Head of caudate nucleus (tissue), 42 donors: Measurements from ENCODE around the gene PHACTR3.

Experiments
- DNase-seq, 42 donors: peaks; one replicate each; pipeline versions ENCODE4 v3.0.0 to v3.0.0-alpha.2; 2020 to 2021; ENCODE audit warnings: mixed read lengths in 7 of 42
- intact Hi-C: fragments of 100-400 bp; cut with DNase I; formaldehyde crosslinking; loops from one replicate; pipeline ENCODE4 v1.15.0; 2022

The PHACTR3 gene

DNA sequence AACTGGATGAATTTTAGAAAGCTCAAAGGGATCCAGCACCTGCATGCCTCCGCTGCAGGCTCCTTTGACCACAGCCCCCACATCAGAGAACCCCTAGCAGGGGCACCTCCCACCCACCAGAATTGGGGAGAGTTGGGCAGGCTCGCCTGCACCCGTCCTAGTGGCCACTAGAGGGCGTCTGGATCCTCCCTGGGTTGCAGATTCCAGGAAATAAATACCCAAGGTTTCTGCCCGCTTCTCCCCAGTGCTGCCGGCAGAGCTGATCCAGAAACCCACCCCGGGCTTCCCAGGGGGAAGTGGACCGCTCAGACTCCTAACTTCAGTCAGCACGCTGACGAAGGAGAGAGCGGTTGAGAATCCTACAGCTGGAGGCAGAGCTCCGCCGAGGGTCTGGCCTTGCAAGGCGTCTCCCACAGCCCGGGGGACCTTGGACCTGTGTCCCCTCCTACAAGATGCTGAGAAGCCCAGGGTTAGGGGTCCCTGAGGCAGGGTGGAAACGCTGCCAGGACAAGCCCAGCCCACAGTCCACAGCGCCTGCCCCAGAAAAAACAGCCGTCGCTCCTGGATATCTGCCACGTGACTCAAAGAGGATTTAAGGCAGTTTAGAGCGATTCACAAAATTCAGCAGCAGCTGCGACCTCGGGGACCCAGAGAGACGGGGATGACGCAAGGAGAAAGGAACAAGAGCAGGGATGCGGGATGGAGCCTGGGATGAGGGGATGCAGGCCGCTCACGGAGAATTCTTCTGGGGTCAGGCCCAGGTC lies 32.6 kb upstream of the PHACTR3 start:
- DNase-seq, result peak; percentile 54 to 90 (median 78)

DNA sequence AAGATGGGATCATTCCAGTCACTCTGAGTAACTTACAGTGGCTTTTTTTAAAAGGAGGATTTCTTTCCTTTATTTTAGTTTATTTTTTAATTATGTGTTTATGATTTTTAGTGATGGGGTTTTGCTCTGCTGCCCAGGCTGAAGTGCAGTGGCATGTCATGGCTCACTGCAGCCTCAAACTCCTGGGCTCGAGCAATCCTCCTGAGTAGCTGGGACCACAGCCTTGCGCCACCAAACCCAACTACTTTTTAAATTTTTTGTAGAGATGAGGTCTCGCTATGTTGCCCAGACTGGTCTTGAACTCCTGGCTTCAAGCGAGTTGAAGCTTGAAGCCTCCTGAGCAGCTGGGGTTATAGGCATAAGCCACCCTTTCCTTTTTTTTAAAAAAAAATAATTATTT lies 31.8 kb upstream of the PHACTR3 start:
- intact Hi-C loops, result no loop called here
- DNase-seq, result no peak

More for the DNA sequence above, 32.6 kb upstream of the PHACTR3 start:
- intact Hi-C loops, result loop anchor here (2.0 kb wide), 1 partner anchor 179 kb away; no protein-coding TSS in a partner anchor

DNA sequence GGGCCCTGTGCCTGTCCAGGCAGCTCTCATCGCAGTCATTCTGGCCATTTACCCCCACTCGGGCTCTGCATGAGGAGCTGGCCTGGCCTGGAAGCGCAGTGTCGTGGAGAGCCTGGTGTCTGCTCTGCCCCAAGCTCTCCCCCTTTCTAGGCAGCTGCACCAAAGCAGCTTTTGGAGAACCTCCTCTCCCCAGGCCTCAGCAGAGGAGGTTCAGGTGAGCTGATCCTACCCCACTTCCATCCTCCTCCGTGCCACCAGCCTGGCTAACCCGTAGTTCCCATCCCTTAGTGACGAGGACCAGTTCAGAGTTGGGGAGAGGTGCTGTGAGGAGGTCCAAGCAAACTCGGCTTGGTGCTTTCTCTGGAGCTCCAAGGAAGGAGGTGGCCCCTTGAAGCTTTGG lies 30.5 kb upstream of the PHACTR3 start:
- intact Hi-C loops, result no loop called here
- DNase-seq, result peak in 2 of 42 donors; percentile 21 to 26

DNA sequence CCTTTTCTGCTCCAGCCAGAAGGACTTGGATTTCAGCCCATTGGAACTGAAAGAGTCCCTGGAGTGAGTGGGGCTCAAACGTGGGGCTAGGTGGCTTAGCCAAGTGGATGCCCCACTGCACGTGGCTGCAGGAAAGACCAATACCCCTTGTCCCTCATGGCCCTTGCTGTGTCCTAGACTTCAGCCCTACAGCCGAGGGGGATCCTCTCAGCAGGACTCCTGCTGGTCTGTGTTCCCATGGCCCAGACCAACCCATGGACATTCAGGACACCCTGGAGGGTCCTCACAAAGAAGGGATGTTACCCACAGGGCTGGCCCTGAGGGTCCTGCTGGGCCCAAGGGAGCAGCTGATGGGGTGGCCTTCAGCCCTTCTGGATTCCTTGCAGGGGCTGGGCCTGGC lies 30.0 kb upstream of the PHACTR3 start:
- intact Hi-C loops, result no loop called here
- peak in 4 of 42 donors; percentile 1 to 27 (median 21) for DNase-seq

DNA sequence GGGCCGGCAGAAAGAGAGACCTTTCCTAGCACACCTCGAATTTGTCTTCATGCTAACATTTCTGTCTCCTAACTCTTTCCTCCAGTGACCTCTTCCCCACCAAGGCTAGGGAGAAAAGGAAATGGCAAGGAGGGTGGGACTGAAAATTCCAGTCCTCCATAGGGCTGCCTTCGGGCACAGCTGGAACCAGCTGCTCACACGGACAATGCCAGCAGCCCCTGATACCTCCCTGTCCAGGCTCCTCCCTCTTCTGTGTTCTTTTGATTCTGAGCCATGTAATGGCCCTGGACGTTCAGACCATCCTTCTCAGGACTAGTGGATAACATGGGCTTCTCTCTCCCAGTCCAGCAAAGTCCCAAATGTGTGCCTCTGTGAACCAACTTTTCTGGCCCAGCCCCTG lies 29.1 kb upstream of the PHACTR3 start:
- intact Hi-C loops, result no loop called here
- DNase-seq, result peak in 1 of 42 donors; percentile 9

DNA sequence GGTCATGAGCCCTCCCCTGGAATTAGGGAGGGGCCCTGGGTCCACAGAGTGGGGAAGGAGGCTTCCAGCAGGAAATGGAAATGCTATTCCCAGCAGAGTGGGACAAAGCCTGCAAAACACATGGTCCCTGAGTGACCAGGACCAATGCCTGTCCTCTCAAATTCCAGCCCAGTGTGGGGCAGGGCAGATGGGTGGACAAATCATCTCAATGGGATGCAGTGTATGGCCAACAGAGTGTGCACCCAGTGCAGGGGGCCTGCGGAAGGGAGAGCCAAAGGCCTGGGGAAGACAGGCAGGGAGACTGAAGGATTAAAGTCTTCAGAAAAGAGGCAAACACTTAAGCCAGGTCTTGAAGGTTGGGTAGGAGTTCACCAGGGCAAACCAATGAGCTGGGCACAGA lies 28.7 kb upstream of the PHACTR3 start:
- peak in 3 of 42 donors; percentile 3 to 23 (median 21) for DNase-seq
- intact Hi-C loops, result no loop called here

DNA sequence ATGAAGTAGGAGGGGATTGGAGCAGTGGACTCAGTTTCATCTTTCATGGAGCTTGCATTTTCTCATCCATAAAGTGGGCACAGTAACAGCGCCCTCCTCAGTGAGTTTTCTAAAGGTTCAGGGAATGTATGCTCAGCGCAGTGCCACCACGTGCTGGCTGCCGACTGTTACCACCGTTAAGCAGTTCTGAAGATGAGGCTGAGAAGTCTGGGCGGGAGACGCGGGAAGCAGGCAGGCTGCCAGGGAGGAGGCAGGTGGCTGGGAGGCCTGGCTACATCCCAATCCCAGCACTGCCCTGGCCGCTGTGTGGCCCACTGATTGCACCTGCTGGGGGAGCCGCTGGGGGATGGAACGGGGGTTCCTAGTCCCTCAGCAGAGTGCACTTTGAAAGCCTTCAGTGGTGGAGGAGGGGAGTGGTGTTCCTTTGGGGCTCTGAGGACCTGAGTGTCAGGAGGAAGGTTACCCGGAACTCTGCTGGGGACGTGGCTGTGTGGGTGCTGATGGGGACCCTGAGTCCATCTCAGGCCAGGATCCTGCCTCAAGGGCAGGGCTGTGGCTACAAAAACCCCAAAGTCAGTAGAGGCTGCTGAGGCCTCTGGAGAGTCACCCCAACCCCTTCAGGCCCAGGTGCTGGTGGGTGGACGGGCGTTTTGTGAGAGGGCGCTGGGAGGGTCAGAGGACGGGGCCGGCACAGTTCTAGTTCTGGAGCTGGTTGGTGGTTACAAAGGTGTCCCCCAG lies 28.0 kb upstream of the PHACTR3 start:
- peak in 30 of 42 donors; percentile 16 to 67 (median 36) for DNase-seq
- intact Hi-C loops, result no loop called here

DNA sequence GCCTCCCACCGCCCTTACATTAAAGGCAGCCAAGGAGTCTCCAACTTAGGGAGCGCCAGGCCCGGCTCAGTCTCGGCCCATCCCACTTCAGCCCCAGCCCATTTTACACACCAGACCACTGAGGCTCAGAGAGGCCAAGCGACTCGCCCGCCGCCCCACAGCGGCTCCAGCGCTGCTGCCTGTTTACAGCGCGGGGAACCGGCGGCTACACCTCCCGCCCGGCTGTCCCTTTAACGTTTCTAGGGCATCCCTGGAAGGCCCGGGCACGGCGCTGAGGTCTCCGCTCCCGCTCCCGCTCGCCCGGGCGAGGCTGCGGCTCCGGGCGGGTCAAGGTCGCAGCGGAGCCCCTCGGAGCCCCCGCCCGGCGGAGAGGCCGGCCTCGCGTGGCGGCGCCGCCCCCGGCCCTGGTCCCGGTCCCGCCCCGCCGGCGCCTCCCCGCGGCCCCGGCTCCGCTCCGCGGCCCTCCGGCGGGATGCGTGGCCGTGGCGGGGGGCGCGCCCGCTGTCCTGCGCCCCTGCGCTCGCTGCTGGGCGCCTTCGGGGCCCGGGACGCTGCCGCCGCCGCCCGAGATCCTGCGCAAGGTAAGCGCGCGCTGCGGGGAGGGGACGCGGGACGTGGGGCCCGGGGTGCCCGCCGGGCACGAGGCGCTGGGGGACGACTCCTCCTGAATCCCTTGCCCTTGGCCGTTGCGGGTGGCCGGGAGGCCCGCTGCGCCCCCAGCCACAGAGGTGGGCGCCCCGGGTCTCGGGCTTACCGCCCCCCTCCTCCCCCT lies 27.1 kb upstream of the PHACTR3 start:
- peak in 2 of 42 donors; percentile 15 to 35 for DNase-seq
- intact Hi-C loops, result no loop called here

DNA sequence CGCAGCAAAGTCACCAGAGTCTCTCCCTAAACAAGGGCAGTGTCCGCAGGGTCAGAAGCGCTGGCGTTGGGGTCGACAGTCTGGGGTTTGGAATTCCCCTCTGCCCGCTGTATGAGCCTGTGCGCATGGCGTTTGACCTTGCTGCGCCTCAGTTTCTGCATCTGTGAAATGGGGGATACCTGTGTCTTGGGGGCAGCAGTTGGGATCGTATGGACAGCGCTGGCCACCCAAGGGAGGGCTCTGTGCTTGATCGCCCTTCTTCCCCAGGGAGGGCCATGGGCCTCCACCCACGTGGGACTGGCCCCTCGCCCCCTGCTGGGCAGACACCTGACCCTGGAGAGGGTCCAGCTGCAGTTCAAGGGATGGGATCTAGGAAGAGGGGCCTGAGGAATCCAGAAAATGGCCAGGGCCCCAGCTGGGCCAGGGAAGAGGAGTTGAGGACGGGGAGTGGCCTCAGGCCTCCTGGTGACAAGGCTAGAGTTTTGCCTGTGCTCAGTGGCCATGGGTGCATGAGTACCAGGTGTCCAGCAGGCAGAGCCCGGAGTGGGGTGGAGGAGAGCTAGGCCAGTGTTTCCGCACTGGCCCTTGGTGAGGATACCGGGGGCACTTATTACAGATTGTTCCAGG lies 26.4 kb upstream of the PHACTR3 start:
- intact Hi-C loops, result no loop called here
- peak in 2 of 42 donors; percentile 11 to 31 for DNase-seq

DNA sequence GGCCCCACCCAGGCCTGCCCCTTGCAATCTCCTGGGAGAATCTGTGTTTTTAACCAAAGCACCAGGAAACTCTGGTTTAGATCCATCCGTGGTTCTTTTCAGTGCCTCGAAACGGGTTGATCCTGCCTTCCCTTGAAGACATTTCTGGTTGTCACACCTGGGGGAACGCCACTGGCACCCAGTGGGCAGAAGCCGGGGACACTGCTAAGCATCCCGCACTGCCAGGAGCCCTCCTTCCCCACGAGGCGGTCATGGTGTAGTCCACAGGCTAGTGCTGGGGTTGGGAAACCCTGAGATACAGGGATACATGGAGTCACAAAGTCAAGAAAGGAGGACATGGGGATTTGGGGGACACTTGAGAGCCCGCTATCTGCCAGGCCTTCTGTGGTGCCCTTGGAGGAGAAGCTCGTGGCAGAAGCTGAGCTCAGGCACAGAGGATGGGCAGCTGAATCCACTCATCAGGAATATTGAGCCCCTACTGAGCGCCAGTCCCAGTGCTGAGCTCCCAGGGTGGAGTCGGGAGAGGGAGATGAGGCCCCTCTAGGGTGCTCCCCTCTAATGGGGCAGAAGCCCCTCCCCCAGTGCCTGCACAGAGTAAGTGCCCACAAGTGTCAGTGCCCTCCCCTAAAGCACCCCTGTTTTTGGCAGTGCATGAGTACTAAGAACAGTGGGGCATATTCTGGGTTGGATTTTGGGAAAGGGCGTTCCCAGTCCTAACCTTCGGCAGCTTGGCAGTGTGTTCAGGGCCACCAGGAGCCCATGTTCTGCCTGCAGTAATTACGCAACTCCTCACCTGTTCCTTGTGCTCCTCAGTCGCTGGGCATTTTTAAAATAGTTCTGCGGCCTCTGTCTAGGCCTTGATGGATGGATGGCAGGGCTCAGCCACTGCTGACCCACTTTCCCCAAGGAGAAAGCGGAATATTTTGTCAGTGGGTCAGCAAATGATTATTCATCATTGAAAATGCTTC lies 25.6 kb upstream of the PHACTR3 start:
- intact Hi-C loops, result no loop called here
- peak in 2 of 42 donors; percentile 13 to 34 for DNase-seq

DNA sequence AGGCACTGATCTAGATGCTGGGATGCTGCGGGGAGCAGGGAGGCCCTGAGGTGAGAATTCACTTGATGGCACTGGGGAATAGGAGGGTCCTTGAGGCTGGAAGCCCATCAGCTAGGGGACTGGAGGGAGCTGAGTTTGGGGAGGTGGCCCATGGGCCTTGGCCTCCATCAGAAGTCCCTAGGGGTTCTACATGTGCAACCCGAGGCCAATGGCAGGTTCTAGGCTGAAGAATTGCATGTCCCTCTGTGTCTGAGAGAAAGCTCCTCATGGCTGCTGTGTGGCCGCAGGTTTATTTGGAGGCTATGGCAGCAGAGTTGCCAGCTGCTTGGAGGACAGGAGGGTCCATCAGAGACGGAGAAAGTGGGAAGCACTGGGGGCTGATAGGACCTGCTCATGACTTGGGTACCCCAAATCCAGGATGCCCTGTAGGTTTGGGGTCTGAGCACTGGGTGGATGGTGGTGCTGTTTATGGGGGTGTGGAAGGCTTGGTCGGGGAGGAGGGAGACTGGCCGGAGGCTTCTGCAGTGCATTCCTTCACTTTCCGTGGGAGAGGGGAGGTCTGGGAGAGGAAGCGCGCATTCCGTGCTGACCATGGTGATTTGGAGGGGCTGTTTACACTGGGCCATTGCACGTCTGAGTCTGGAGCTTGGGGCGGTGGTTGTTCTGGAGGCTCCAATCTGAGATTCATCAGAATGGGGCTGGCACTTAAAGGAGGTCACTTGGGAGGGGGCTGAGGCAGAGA lies 24.8 kb upstream of the PHACTR3 start:
- DNase-seq, result peak in 1 of 42 donors; percentile 32
- intact Hi-C loops, result no loop called here

DNA sequence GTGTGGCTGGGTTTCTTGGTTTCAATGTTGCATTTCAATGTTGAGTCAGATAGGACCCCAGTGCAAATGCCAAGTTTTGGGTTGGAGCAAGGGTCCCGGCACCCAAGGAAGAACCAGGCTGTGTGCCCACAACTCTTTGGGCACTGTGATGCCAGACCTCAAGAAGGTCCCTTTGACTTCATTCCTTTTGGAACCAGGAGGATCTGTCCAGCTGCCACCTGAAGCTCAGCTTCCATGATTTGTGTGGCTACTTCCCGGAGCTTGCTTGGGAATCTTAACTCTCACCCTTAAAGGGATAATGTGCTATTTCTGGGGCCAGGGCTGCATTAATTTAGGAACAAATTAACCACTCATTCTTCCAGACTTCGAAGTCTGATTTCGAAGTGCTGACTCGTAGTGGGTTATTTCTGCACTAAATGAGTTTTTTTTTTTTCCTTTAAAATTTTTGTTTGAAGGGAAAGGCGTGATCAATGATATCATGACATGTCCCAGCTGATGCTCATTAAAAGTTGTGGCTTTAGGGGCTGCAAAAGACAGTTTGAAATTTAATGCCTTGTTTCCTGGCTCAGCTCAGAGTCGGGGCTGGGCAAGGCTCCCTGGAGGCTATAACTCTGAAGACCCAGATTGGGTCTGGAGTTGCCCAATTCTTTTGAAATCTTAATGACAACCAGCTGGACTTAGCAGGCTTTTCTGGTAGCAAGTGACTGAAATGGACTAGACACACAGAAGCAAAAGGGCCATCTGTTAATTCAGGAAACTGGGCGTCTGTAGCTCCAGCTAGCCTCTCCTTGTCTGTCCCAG lies 24.0 kb upstream of the PHACTR3 start:
- peak in 3 of 42 donors; percentile 8 to 22 (median 10) for DNase-seq
- intact Hi-C loops, result no loop called here

DNA sequence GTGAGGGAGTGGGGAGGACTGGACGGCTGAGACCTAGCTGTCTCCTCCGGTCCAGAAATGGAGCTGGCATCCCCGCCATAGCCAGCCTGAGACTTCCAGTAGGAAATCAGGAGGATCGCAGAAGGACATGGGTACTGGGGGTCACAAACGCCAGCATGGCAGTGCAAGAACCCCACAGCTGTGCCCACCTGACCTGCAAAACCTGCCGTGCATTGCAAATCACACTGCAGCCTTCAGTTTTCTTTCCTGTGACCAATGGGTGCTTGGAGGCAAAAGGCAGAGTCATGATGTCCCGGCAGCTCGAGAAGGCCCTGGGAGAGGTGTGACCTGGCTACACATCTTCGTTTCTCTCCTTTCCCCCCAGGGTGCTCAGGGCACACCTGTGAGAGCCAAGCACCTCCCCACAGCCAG lies 23.3 kb upstream of the PHACTR3 start:
- intact Hi-C loops, result no loop called here
- peak in 3 of 42 donors; percentile 3 to 26 (median 16) for DNase-seq

DNA sequence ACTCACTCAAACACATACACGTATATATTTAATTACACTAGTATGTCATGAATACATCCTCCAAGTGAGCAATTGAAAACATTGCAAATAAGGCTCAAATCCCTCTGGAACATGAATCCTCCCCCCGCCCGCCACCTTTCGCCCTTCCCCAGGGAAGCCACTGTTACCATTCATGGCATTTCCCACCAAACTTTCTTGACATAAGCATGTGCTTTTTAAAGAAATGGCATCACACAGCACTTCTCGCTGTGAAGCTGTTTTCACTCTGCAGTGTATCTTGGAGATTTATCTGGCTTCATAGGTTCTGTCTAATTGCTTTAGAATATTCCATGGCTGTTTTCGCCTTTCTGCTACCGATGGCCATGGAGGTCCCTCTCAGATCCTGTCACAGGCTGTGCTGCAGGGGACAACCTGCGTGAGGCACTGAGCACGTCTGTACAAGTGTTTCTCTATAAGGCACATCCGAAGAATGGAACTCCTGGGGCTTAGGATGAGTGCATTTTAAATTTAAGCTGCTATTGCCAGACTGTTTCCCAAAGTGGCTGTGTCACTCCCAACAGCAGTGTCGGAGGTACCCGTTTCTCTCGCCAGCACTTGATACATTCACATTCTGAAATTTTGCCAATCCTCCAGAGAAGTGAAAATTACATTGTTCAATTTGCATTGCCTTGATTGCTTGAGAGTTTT lies 22.2 kb upstream of the PHACTR3 start:
- intact Hi-C loops, result no loop called here
- peak in 1 of 42 donors; percentile 31 for DNase-seq

DNA sequence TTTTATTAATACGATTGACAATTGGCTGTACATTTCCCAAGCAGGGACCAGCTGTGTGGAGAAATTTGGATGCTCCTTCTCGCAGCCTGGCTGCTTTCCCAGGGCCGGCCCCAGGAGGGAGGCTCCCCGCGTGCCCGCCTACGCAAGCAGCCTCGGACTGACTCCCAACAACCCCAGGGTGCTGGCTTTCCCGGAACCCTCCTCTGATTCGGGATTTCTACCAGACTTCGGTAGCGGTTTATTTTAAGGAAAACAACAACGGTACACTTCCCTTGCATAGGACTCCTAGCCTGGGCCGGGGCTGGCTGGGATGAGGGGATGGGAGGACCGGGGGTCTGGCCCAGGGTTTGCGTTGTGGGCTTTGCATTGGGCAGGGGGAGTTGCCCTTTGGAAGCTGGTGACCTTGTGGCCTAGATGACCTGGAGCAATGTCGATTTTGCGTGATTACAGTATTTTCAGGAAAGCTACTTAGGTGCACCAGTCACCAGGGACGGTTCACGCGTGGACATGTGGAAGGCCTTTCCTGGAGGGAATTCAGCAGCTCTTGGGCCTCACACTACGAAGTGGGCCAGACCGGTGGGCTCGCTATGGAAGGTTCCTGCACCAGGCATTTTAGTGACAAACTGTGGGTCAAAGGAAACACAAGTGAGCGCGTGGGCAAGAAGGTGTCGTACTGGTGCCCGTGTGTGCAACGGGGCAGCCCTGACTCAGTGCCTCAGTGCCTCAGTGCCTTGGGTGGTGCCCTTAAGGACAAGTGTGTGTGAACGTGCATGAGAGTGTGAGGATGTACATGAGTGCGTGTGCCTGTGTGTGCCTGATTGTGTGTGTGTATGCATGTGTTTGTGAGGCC lies 20.7 kb upstream of the PHACTR3 start:
- intact Hi-C loops, result no loop called here
- peak in 34 of 42 donors; percentile 22 to 80 (median 57) for DNase-seq
